Renal cortex interstitium (tissue), 3 donors: Measurements from ENCODE around the gene MFAP4. TPM values are rescaled to one million over a fixed set of nuclear protein-coding genes. Genes with fewer than 3 reads are reported as not detected.

ENCODE experiments used
- polyA plus RNA-seq, 3 donors: library from polyadenylated mRNA; unstranded; fragments of 120-200 nt; gene quantifications; one replicate each; pipeline ENCODE4 v1.2.1, GENCODE V29; 2013; ENCODE audit not compliant: insufficient read length in 3 of 3

MFAP4 gene
- polyA plus RNA-seq, 3 donors, result 198 to 260 (median 210) TPM

Other genes starting within 250 kb of the MFAP4 start
- 10 to 100 TPM; 45.8 to 52.2 (median 48.6) TPM for gene EPN2, start 149.8 kb downstream of the MFAP4 start, polyA plus RNA-seq
- gene B9D1, start 24.5 kb downstream of the MFAP4 start, polyA plus RNA-seq, result 10 to 100 TPM; 34.7 to 48.8 (median 39.6) TPM
- gene MAPK7, start 8.7 kb downstream of the MFAP4 start, polyA plus RNA-seq, result 10 to 100 TPM; 23.1 to 29.6 (median 24.7) TPM
- gene RNF112, start 24.0 kb upstream of the MFAP4 start, polyA plus RNA-seq, result 1 to 10 TPM in 2 of 3 donors, under 1 TPM in 1; 0.70 to 1.7 (median 1.4) TPM
- gene SLC47A1, start 146.7 kb upstream of the MFAP4 start, polyA plus RNA-seq, result 10 to 100 TPM; 16.6 to 24.6 (median 23.5) TPM